GM12891 (cell line): ENCODE results near the gene ARHGAP8.
"Not testable (repeated sequence)": the region's sequence is repeated elsewhere in the genome, so short reads cannot be mapped to it uniquely, and the experiment has no call there.

Experiments used
- DNase-seq: peaks from one replicate; pipeline ENCODE4 v3.0.0; 2011; ENCODE audit warnings: low spot score; ENCODE audit not compliant: insufficient read length
- FAIRE-seq: peaks from 2 replicates; lab custom pipeline; 2011; peaks lifted over from hg19 to GRCh38; lab: Jason Lieb, UNC
- PAX5 ChIP-seq: IDR thresholded peaks from 2 replicates; pipeline ENCODE4 v1.6.1; 2011; ENCODE audit warnings: low read length, moderate library complexity, mild to moderate bottlenecking; ENCODE audit not compliant: insufficient read depth, severe bottlenecking
- POLR2A ChIP-seq: IDR thresholded peaks from 2 replicates; pipeline ENCODE4 v1.6.1; 2011; ENCODE audit warnings: low read depth, low read length, control low read depth
- POLR2AphosphoS5 ChIP-seq: IDR thresholded peaks from 2 replicates; pipeline ENCODE4 v1.6.1; 2011; ENCODE audit warnings: low read depth, low read length, control low read depth
- POU2F2 ChIP-seq: IDR thresholded peaks from 2 replicates; pipeline ENCODE4 v1.6.1; 2011; ENCODE audit warnings: low read depth, mild to moderate bottlenecking, control low read depth, low read length, moderate library complexity
- SPI1 ChIP-seq: IDR thresholded peaks from 2 replicates; pipeline ENCODE4 v1.6.1; 2011; ENCODE audit warnings: low read depth, low read length, control low read depth
- TAF1 ChIP-seq: IDR thresholded peaks from 2 replicates; pipeline ENCODE4 v1.6.1; 2011; ENCODE audit warnings: low read depth, low read length, control low read depth

ARHGAP8 gene

DNA sequence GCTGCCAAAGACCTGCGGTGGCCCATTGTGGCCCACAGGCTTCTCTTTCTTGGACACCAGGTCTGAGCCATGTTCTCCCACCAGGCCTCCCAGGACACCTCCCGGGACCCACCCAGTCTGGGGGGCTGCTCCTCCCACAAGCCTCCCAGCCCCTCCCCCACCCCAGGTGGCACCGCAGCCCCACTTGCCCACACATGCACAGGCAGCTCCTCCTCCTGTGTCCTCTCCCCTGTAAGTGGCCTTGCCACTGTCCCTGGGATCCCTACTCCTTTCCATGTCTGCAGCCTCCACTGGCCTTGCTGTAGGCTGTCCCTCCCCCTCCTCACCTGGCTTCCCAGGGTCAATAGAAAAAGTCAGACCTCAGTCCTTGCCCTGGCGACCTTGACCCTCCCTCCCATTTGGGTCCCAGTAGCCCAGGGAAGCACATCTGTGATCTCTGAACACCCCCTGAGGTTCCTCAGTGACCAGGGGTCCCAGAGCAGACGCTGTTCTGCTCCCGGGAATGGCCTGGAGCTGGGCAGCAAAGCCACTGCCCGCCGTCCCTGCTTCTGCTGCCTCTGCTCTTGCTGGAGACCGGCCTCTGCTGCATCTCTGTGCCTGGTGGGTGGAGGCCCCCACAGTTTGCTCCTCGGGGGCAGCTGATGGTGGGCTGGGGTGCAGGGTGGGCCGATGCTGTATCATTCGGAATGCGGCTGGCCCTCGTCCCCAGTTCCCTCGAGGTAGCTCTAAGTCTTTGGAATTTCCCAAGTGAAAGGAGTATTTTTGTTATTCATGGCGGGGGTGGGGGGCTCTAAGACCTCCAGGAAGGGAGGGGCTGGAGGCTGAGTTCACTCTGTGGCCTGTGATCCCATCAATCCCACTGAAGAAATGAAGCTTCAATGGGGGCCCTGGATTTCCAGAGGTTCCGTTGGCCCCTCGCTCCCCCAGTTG is 43.6 kb downstream of the ARHGAP8 start:
- DNase-seq, result no peak
- no peak for FAIRE-seq
- no peak for TF ChIP-seq SPI1
- TF ChIP-seq TAF1, result no peak
- TF ChIP-seq POU2F2, result no peak
- TF ChIP-seq POLR2AphosphoS5, result no peak
- TF ChIP-seq POLR2A, result no peak
- no peak for TF ChIP-seq PAX5

DNA sequence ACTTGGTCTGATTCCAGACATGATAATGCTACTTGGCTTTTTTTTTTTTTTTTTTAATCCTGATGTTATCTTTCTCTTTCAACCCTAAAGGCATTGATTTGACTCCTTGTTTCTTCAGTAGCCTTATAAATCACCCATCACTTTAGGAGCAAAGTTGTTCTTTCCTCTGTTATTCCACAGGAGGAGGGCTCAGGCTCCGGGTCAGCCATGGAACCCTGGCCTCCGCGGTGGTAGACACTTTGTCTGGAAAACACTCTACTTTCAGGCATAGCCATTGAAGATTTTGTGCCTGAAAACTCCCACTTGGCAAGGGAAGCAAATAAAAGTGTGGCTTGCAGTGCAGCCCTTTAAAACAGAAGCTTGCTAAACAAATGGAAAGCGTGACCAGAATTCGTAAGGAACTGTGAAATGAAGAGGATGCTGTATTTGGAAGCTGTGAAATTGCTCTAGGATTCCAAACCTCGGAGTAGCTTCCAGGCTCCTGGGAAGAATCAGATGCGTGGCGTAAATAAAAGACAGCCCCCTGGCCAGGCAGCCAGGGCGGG is 44.9 kb downstream of the ARHGAP8 start:
- TF ChIP-seq SPI1 (no peak), POLR2A (no peak), POU2F2 (no peak), POLR2AphosphoS5 (no peak), TAF1 (no peak), PAX5 (no peak)
- FAIRE-seq, result no peak

DNA sequence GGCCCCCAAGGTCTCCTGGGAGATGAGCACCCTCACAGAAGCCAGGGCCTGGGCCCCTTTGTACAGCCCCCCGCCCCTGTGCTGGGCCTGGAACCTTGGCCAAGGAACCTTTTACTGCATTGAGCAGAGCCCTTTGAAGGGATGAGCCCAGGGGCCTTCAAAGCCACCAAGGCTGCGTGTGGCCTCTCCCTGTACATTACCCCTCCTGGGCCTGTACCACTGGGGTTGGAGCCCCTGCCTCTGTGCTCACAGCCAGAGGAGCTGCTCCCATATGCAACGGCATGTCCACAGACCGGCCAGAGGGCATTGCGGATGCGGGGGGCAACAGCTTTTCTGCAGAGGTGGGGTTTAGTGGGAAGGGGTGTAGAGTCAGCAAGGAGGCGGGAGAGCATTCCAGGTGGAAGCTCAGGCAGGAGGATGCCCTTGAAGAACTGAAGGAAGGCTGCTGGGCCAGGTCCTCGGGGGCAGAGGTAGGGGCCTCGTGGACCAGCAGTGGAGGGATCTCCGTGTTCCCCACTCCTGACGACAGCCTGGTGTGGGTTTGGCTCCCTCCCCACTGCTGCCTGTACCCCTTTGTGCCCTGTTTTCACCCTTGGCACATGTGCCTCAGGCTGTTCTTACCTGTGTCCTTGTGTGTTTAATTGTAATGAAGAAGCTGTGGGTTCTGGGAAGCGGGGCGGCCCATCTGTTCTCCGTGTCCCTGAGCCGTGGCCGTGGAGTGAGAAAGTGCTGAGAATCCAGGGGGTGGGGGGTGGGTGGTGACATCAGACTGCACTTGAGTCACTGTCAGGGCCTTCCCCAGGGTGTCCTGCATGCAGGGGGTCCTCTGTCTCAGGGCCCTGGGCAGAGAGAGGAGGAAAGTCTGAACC is 46.9 kb downstream of the ARHGAP8 start:
- no peak for DNase-seq
- no peak for TF ChIP-seq TAF1
- TF ChIP-seq POLR2AphosphoS5, result no peak
- no peak for TF ChIP-seq SPI1
- no peak for TF ChIP-seq POLR2A
- TF ChIP-seq PAX5, result no peak
- no peak for TF ChIP-seq POU2F2
- FAIRE-seq, result no peak

More for the DNA sequence above, 44.9 kb downstream of the ARHGAP8 start:
- DNase-seq, result no peak

DNA sequence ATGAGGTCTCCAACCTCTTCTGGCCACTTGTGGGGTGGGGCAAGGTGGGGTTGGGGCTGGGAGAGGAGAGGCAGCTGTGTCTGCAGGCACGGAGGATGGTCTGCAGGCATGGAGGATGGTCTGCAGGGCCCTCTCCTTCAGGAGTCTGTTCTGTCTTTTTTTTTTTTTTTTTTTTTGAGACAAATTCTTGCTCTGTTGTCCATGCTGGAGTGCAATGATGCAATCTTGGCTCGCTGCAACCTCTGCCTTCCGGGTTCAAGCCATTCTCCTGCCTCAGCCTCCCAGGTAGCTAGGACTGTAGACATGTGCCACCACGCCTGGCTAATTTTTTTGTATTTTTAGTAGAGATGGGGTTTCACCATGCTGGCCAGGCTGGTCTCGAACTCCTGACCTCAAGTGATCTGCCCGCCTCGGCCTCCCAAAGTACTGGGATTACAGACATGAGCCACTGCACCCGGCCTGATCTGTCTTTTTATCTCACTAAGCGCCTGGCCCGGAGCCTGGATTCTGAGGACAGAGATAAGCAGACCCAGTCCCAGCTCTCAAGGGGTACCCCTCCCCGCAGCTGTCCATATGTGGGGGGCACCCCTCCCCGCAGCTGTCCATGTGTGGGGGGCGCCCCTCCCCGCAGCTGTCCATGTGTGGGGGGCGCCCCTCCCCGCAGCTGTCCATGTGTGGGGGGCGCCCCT is 47.7 kb downstream of the ARHGAP8 start:
- not testable (repeated sequence) for DNase-seq, FAIRE-seq

DNA sequence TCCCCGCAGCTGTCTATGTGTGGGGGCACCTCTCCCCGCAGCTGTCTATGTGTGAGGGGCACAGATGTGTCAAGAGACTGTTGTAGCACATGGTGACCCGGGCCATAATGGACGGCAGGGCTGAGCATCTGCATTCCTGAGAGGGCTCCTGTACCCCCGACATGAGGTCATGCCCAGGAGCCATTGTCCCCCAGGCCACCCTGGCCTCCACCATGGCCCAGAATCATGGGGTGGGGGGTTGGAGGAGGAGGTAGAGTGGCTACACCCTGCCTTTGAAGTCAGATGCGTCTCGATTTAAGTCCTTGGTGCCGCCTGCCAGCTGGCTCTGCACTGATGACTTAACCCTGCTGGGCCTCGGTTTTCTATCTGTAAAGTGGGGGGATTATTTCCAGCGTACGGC is 49.1 kb downstream of the ARHGAP8 start:
- FAIRE-seq, result no peak

GRCh38 chr22:44802071-44802700 is 49.8 kb downstream of the ARHGAP8 start:
- TF ChIP-seq TAF1 (no peak), POU2F2 (no peak), PAX5 (no peak), SPI1 (no peak), POLR2AphosphoS5 (no peak), POLR2A (no peak)
- FAIRE-seq (no peak), DNase-seq (no peak)

More for the DNA sequence above, 49.1 kb downstream of the ARHGAP8 start:
- no peak for DNase-seq
- TF ChIP-seq POLR2A, result no peak
- no peak for TF ChIP-seq SPI1
- no peak for TF ChIP-seq PAX5
- no peak for TF ChIP-seq POLR2AphosphoS5
- no peak for TF ChIP-seq POU2F2
- TF ChIP-seq TAF1, result no peak

DNA sequence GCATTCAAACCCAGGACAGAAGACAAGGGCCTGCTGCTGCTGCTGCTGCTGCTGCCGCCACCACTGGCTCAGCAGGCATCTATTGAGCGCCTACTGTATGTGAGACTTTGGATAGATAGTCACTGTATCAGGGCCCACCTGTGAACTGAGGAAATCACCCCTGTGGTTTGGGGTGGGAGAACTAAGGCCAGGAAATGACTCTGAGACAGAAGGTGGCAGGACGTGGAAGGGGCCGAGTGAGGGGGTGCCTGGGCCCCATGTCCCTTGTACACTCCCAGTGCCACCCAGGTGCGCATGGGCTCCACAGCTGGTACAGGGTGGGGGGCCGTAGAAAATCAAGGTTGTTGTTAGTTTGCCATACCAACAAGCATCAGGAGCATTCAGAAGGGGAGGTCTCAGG is 50.6 kb downstream of the ARHGAP8 start:
- no peak for TF ChIP-seq TAF1
- TF ChIP-seq POLR2A, result no peak
- no peak for TF ChIP-seq POLR2AphosphoS5
- TF ChIP-seq PAX5, result no peak
- no peak for FAIRE-seq

GRCh38 chr22:44804327-44804726 is 52.0 kb downstream of the ARHGAP8 start:
- DNase-seq (no peak), FAIRE-seq (no peak)
- TF ChIP-seq POLR2A (no peak), PAX5 (no peak), POLR2AphosphoS5 (no peak), POU2F2 (no peak), TAF1 (no peak), SPI1 (no peak)

More for the DNA sequence above, 50.6 kb downstream of the ARHGAP8 start:
- DNase-seq, result no peak
